GM19043 (cell line): ENCODE results near the gene FAM219B.

Experiments
- ATAC-seq: cut with Tn5 transposase; IDR thresholded peaks from one replicate; pipeline ENCODE4 v1.9.1; 2021; ENCODE audit warnings: low read depth; ENCODE audit not compliant: unreplicated experiment

Gene FAM219B

GRCh38 chr15:74851960-74852359 is 54.7 kb downstream of the FAM219B start:
- ATAC-seq, result no peak

DNA sequence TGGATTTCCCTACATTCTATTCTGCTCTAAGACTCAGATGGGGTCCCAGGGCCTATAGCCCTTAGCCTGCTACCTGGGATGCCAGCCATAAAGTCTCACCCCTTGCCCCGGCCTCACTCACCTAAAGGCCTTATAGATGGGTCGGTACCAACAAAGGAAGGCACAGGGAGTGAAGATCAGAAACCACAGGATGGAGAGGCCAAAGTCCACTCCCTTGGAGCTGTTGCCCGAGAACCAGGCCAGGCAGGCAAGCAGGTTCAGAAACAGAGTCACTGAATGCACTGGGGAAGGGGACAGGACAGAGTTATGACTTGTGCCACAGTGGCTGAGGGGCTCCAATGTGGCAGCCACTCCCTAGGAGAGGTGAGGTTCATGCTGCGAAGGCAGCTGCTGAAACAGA is 56.3 kb downstream of the FAM219B start:
- ATAC-seq, result no peak
